H1 (cell line): ENCODE measurements around the gene NADK. TPM values are rescaled to one million over a fixed set of nuclear protein-coding genes. Genes with fewer than 3 reads are reported as not detected.
A peak's percentile ranks its signal among the peaks of the same experiment; 100 is the strongest.

Experiments
- CTCF ChIA-PET: fragments of 300-600 bp; sonication (Branson Sonifier 250); formaldehyde crosslinking; loops from one replicate; lab custom pipeline; 2021; ENCODE audit not compliant: partially characterized antibody; lab: Charles Lee
- POLR2A ChIA-PET: fragments of 300-600 bp; sonication (Branson Sonifier 250); formaldehyde crosslinking; loops from one replicate; lab custom pipeline; 2021; ENCODE audit warnings: inconsistent platforms; ENCODE audit not compliant: partially characterized antibody; lab: Charles Lee
- DNase-seq, 2 experiments: peaks; one replicate each; pipeline versions ENCODE4 v3.0.0 to v3.0.0-alpha.2; 2010 to 2022; ENCODE audit warnings: low spot score in 2 of 2, low read depth in 1 of 2, mixed read lengths in 1 of 2
- FAIRE-seq: peaks from 2 replicates; lab custom pipeline; 2011; peaks lifted over from hg19 to GRCh38; lab: Jason Lieb, UNC
- H2AFZ ChIP-seq: 2 replicates; pipeline ENCODE4 v1.8.1; 2012; ENCODE audit warnings: low read length, inconsistent platforms
- H2AK5ac ChIP-seq: 2 replicates; pipeline ENCODE4 v1.6.1; 2013; ENCODE audit warnings: low read depth, low read length
- H2BK120ac ChIP-seq: replicated peaks from 2 replicates; pipeline ENCODE3; 2013; ENCODE audit warnings: low read depth, low read length, inconsistent platforms
- H2BK12ac ChIP-seq: 2 replicates; pipeline ENCODE4 v1.6.1; 2013; ENCODE audit warnings: low read depth, low read length
- H2BK15ac ChIP-seq: 2 replicates; pipeline ENCODE4 v1.6.1; 2013; ENCODE audit warnings: low read length
- H2BK20ac ChIP-seq: 2 replicates; pipeline ENCODE4 v1.6.1; 2013; ENCODE audit warnings: low read length
- H2BK5ac ChIP-seq: 2 replicates; pipeline ENCODE4 v1.6.1; 2013; ENCODE audit warnings: low read depth, low read length
- H3K14ac ChIP-seq: 2 replicates; pipeline ENCODE4 v1.6.1; 2013; ENCODE audit warnings: inconsistent platforms; ENCODE audit not compliant: insufficient read length
- H3K18ac ChIP-seq: 2 replicates; pipeline ENCODE4 v1.6.1; 2013; ENCODE audit warnings: low read length; ENCODE audit errors: extremely low read depth
- H3K23ac ChIP-seq: 2 replicates; pipeline ENCODE4 v1.6.1; 2013; ENCODE audit warnings: inconsistent platforms; ENCODE audit not compliant: insufficient read length
- H3K23me2 ChIP-seq: 2 replicates; pipeline ENCODE4 v1.6.1; 2013; ENCODE audit warnings: low read depth, low read length
- H3K27ac ChIP-seq: 2 replicates; pipeline ENCODE4 v1.6.1; 2011; ENCODE audit warnings: low read depth, low read length, inconsistent platforms
- H3K27me3 ChIP-seq, 4 experiments: replicated peaks in 1 of 4; 1 replicate in 1 of 4; 2 replicates in 3 of 4; pipeline versions ENCODE4 v1.6.1 to v1.8.1; 2011 to 2013; ENCODE audit warnings: low read length in 3 of 4, mild to moderate bottlenecking in 3 of 4, inconsistent platforms in 2 of 4, mixed read lengths in 2 of 4, moderate library complexity in 1 of 4; ENCODE audit not compliant: control insufficient read depth in 3 of 4, insufficient read depth in 3 of 4; ENCODE audit errors: extremely low read depth in 1 of 4
- H3K36me3 ChIP-seq, 4 experiments: 2 replicates each; pipeline versions ENCODE4 v1.6.1 to v1.8.1; 2011 to 2013; ENCODE audit warnings: mild to moderate bottlenecking in 4 of 4, low read length in 3 of 4, moderate library complexity in 2 of 4, control low read depth in 1 of 4, inconsistent platforms in 1 of 4; ENCODE audit not compliant: insufficient read depth in 4 of 4, control insufficient read depth in 2 of 4
- H3K4ac ChIP-seq: replicated peaks from 2 replicates; pipeline ENCODE3; 2013; ENCODE audit warnings: low read length, low read depth, mixed read lengths, inconsistent platforms; ENCODE audit not compliant: insufficient read length
- H3K4me1 ChIP-seq, 4 experiments: replicated peaks in 1 of 4; 1 replicate in 1 of 4; 2 replicates in 3 of 4; pipeline versions ENCODE4 v1.6.1 to v1.8.1; 2011 to 2013; ENCODE audit warnings: low read length in 3 of 4, inconsistent platforms in 2 of 4, mixed read lengths in 1 of 4; ENCODE audit not compliant: insufficient read depth in 4 of 4, control insufficient read depth in 3 of 4
- H3K4me2 ChIP-seq, 2 experiments: 2 replicates each; pipeline versions ENCODE4 v1.6.1 to v1.8.1; 2011 to 2013; ENCODE audit warnings: low read depth in 2 of 2, low read length in 2 of 2, control low read depth in 1 of 2, inconsistent platforms in 1 of 2, mild to moderate bottlenecking in 1 of 2; ENCODE audit not compliant: insufficient read depth in 1 of 2
- H3K4me3 ChIP-seq, 4 experiments: fragments of 200-600, 300-600 bp in 1 of 4; sonication (generic), shearing (Covaris generic), sonication (Bioruptor Twin) in 1 of 4; 2 replicates each; pipeline versions ENCODE4 v1.5.1 to v1.8.1; 2011 to 2016; ENCODE audit warnings: low read length in 4 of 4, low read depth in 3 of 4, control low read depth in 2 of 4, inconsistent platforms in 2 of 4, mild to moderate bottlenecking in 2 of 4, mixed read lengths in 1 of 4, moderate library complexity in 1 of 4; ENCODE audit not compliant: insufficient read depth in 2 of 4; ENCODE audit errors: extremely low read depth in 1 of 4
- H3K56ac ChIP-seq: replicated peaks from 2 replicates; pipeline ENCODE3; 2013; ENCODE audit warnings: low read depth, mild to moderate bottlenecking, mixed read lengths, low read length, inconsistent platforms; ENCODE audit not compliant: insufficient read length
- H3K79me1 ChIP-seq: 2 replicates; pipeline ENCODE4 v1.6.1; 2013; ENCODE audit warnings: low read depth, low read length, control low read depth
- H3K79me2 ChIP-seq, 2 experiments: 2 replicates each; pipeline versions ENCODE4 v1.6.1 to v1.8.1; 2012 to 2013; ENCODE audit warnings: low read length in 2 of 2, mild to moderate bottlenecking in 2 of 2, inconsistent platforms in 1 of 2; ENCODE audit not compliant: insufficient read depth in 2 of 2, control insufficient read depth in 1 of 2
- H3K9ac ChIP-seq, 4 experiments: replicated peaks in 1 of 4; 1 replicate in 1 of 4; 2 replicates in 3 of 4; pipeline versions ENCODE4 v1.6.1 to v1.8.1; 2011 to 2013; ENCODE audit warnings: low read depth in 3 of 4, low read length in 3 of 4, control low read depth in 2 of 4, mild to moderate bottlenecking in 2 of 4, moderate library complexity in 2 of 4, inconsistent platforms in 1 of 4; ENCODE audit errors: extremely low read depth in 1 of 4
- H3K9me3 ChIP-seq, 2 experiments: 2 replicates each; pipeline versions ENCODE4 v1.6.1 to v1.8.1; 2012 to 2013; ENCODE audit warnings: mild to moderate bottlenecking in 2 of 2, moderate library complexity in 2 of 2, control low read depth in 1 of 2, inconsistent platforms in 1 of 2, low read depth in 1 of 2, low read length in 1 of 2, mixed read lengths in 1 of 2; ENCODE audit not compliant: insufficient read depth in 2 of 2
- H4K20me1 ChIP-seq, 2 experiments: replicated peaks in 1 of 2; 2 replicates each; pipeline versions ENCODE3 to v1.8.1; 2011 to 2013; ENCODE audit warnings: inconsistent platforms in 2 of 2, low read length in 2 of 2, mild to moderate bottlenecking in 1 of 2; ENCODE audit not compliant: insufficient read depth in 2 of 2, control insufficient read depth in 1 of 2
- H4K5ac ChIP-seq: 2 replicates; pipeline ENCODE4 v1.6.1; 2013; ENCODE audit warnings: low read length, low read depth, mixed read lengths, inconsistent platforms; ENCODE audit not compliant: insufficient read length
- H4K8ac ChIP-seq: 2 replicates; pipeline ENCODE4 v1.8.0; 2013; ENCODE audit warnings: mild to moderate bottlenecking, moderate library complexity, low read length, inconsistent platforms; ENCODE audit not compliant: insufficient read depth; ENCODE audit errors: extremely low read depth
- H4K91ac ChIP-seq: replicated peaks from 2 replicates; pipeline ENCODE3; 2013; ENCODE audit warnings: low read length, mixed read lengths, inconsistent platforms; ENCODE audit not compliant: insufficient read length
- HDAC6 ChIP-seq: IDR thresholded peaks from one replicate; pipeline ENCODE4 v1.7.1; 2012; ENCODE audit warnings: low read depth, mild to moderate bottlenecking, inconsistent platforms, low read length, moderate library complexity
- PHF8 ChIP-seq: fragments of 200-600 bp; sonication (generic); conservative IDR thresholded peaks from 2 replicates; pipeline ENCODE4 v1.7.1; 2012; ENCODE audit warnings: low read depth, mild to moderate bottlenecking, inconsistent platforms, low read length, moderate library complexity
- RAD21 ChIP-seq, 2 experiments: IDR thresholded peaks in 1 of 2; conservative IDR thresholded peaks in 1 of 2; 2 replicates each; pipeline ENCODE4 v1.6.1; 2011; ENCODE audit warnings: low read depth in 2 of 2, low read length in 2 of 2, improper control_type of control experiment in 1 of 2, inconsistent platforms in 1 of 2, mild to moderate bottlenecking in 1 of 2, moderate library complexity in 1 of 2
- SIRT6 ChIP-seq: IDR thresholded peaks from one replicate; pipeline ENCODE4 v1.7.1; 2012; ENCODE audit warnings: low read length, inconsistent platforms
- TBP ChIP-seq: IDR thresholded peaks from 2 replicates; pipeline ENCODE4 v1.6.1; 2011; ENCODE audit warnings: low read depth, low read length, improper control_type of control experiment
- WGBS, 2 experiments: shearing (Covaris generic) in 1 of 2; methylation state at CpG; one replicate each; pipeline versions ENCODE4 v1.1.6 to v1.1.7; 2013 to 2015; ENCODE audit warnings: low lambda C conversion rate in 2 of 2, mixed read lengths in 2 of 2, inconsistent platforms in 1 of 2, low coverage in 1 of 2, missing lambda C conversion rate in 1 of 2; ENCODE audit not compliant: insufficient replicate concordance in 2 of 2, insufficient coverage in 1 of 2, insufficient read length in 1 of 2; ENCODE audit errors: extremely low coverage in 1 of 2, missing lambda C conversion rate in 1 of 2; 5-methylcytosine and 5-hydroxymethylcytosine counted together
- polyA plus RNA-seq, 7 experiments: library from polyadenylated mRNA; depleted of rRNA in 3 of 7; stranded (reverse) in 5 of 7; unstranded in 2 of 7; fragments of >200 nt in 5 of 7; fragments of 200-250 nt in 2 of 7; gene quantifications; 1 replicate in 5 of 7; 2 replicates in 1 of 7; 4 replicates in 1 of 7; pipeline versions ENCODE4 v1.2.1 to v1.2.3, GENCODE V29; 2011 to 2013; ENCODE audit warnings: missing spikeins in 2 of 7, mixed read lengths in 2 of 7
- total RNA-seq: library from RNA; stranded (reverse); fragmentation: NEBNext Ultra II Directional; extraction: Animal tissue kit (Norgen Biotek cat#: 25700); gene quantifications from 2 replicates; pipeline ENCODE4 v1.2.1, GENCODE V29; 2021

NADK gene
- total and polyA plus RNA-seq, 2 of the 8 experiments (the other 6 are each of a cell fraction or from before 2014, with no cell fraction given), result 78.0 to 89.7 TPM

- POLR2A ChIA-PET, result interaction anchor here (0.6 to 1.6 kb wide), 10 partner anchors 10 to 140 kb away, joined by 3 to 7 read pairs (median 4); no protein-coding TSS in a partner anchor
- no peak overlapping the region for H3K27ac ChIP-seq
Observed at GRCh38 chr1:1776672-1777582, 1.3 kb downstream of the NADK start.

More at GRCh38 chr1:1776672-1777582, 1.3 kb downstream of the NADK start:
- H4K91ac ChIP-seq, result no peak overlapping the region
- H3K14ac ChIP-seq, result no peak overlapping the region
- H4K8ac ChIP-seq, result no peak overlapping the region
- peak overlapping the region; percentile 66 to 91 (median 77) for H3K4me3 ChIP-seq
- peaks cover 14% of the 10 kb centered on the region for H3K23me2 ChIP-seq
- no peak overlapping the region for H3K56ac ChIP-seq
- H3K4me1 ChIP-seq, result peaks cover 3 to 35% (median 19%) of the 10 kb centered on the region in 4 experiments
- H2BK120ac ChIP-seq, result no peak overlapping the region
- H4K20me1 ChIP-seq, result peaks cover 11 to 16% of the 10 kb centered on the region in 2 experiments
- peaks cover 18 to 54% of the 10 kb centered on the region in 2 experiments for H3K79me2 ChIP-seq
- no peak overlapping the region for H3K18ac ChIP-seq
- H2AK5ac ChIP-seq, result no peak overlapping the region
- no peak overlapping the region for H2BK20ac ChIP-seq
- H2BK12ac ChIP-seq, result no peak overlapping the region
- H4K5ac ChIP-seq, result no peak overlapping the region
- CTCF ChIA-PET, result interaction anchor here (0.8 to 2.2 kb wide), 12 partner anchors 12 to 268 kb away, joined by 3 to 6 read pairs (median 4); no protein-coding TSS in a partner anchor
- DNase-seq (no peak), FAIRE-seq (no peak)
- H2BK5ac ChIP-seq, result no peak overlapping the region
- H3K9ac ChIP-seq, result peak overlapping the region in 1 of 4 experiments; percentile 22; a peak in 1 of 7 replicates
- peaks cover 0 to 9% (median 4%) of the 10 kb centered on the region in 4 experiments; a peak in 2 of 8 replicates for H3K36me3 ChIP-seq
- no peak overlapping the region for H3K23ac ChIP-seq
- TF ChIP-seq HDAC6 (no peak), TBP (no peak), RAD21 (IDR thresholded peaks at IDR 0.05 in 1 of 2, conservative IDR thresholded peaks at IDR 0.05 in 1 of 2; ENCODE audit: low read depth in 2 of 2, low read length in 2 of 2) (no peak), SIRT6 (no peak), PHF8 (no peak)
- no peak overlapping the region for H3K4ac ChIP-seq
- H2AFZ ChIP-seq, result no peak overlapping the region
- no peak overlapping the region for H2BK15ac ChIP-seq
- peaks cover 10% of the 10 kb centered on the region; the same call in 1 of the 2 replicates for H3K79me1 ChIP-seq
- H3K27me3 ChIP-seq, result no peaks in the 10 kb centered on the region
- no peaks in the 10 kb centered on the region for H3K9me3 ChIP-seq
- WGBS, 2 experiments, result 79% methylated on average over 8 of the region's 9 CpGs; no CpG with 5 or more reads in 1 of the 2 experiments
- peak overlapping the region; percentile 81 to 99 for H3K4me2 ChIP-seq
